OCI-LY1 (cell line): ENCODE results near the gene DHX29.

Source experiments
- H2AFZ ChIP-seq: fragments of 200-600 bp; sonication (generic), shearing (Covaris generic); 2 replicates; pipeline ENCODE4 v1.6.0; 2014; ENCODE audit warnings: antibody characterized with exemption, mild to moderate bottlenecking, low read length
- H3F3A ChIP-seq: fragments of 200-600 bp; sonication (generic), shearing (Covaris generic); 2 replicates; pipeline ENCODE4 v1.6.0; 2014; ENCODE audit warnings: mild to moderate bottlenecking, antibody characterized with exemption, low read length, moderate library complexity; ENCODE audit not compliant: insufficient read depth
- H3K27ac ChIP-seq: fragments of 200-600 bp; sonication (generic); 2 replicates; pipeline ENCODE4 v1.5.1; 2014; ENCODE audit warnings: low read length, mixed run types, mild to moderate bottlenecking, low read depth; ENCODE audit not compliant: poor library complexity, severe bottlenecking
- H3K27me3 ChIP-seq: fragments of 200-600 bp; sonication (generic); 2 replicates; pipeline ENCODE4 v1.6.0; 2014; ENCODE audit warnings: antibody characterized with exemption, mild to moderate bottlenecking, low read length, moderate library complexity; ENCODE audit not compliant: insufficient read depth
- H3K36me3 ChIP-seq: fragments of 200-600 bp; sonication (generic); 2 replicates; pipeline ENCODE4 v1.6.1; 2014; ENCODE audit warnings: mild to moderate bottlenecking, antibody characterized with exemption, low read length, moderate library complexity, mixed read lengths; ENCODE audit not compliant: insufficient read depth
- H3K4me1 ChIP-seq: fragments of 200-600 bp; sonication (generic); 2 replicates; pipeline ENCODE4 v1.5.1; 2014; ENCODE audit warnings: mild to moderate bottlenecking, low read length, moderate library complexity; ENCODE audit not compliant: insufficient read depth, severe bottlenecking
- H3K4me2 ChIP-seq: fragments of 200-600 bp; sonication (generic), shearing (Covaris generic); 2 replicates; pipeline ENCODE4 v1.6.1; 2014; ENCODE audit warnings: low read length
- H3K4me3 ChIP-seq: fragments of 200-600 bp; sonication (generic); 2 replicates; pipeline ENCODE4 v1.5.1; 2014; ENCODE audit warnings: low read length, low read depth, mild to moderate bottlenecking, mixed read lengths; ENCODE audit not compliant: poor library complexity, severe bottlenecking
- H3K79me2 ChIP-seq: fragments of 200-600 bp; shearing (Covaris generic); 2 replicates; pipeline ENCODE4 v1.6.1; 2016; ENCODE audit warnings: mixed run types, low read length, mixed read lengths; ENCODE audit not compliant: insufficient read depth
- H3K9ac ChIP-seq: fragments of 200-600 bp; sonication (generic), shearing (Covaris generic); 2 replicates; pipeline ENCODE4 v1.6.1; 2014; ENCODE audit warnings: mild to moderate bottlenecking, low read length, mixed read lengths
- H3K9me2 ChIP-seq: fragments of 200-600 bp; sonication (generic), shearing (Covaris generic); 2 replicates; pipeline ENCODE4 v1.6.1; 2014; ENCODE audit warnings: low read depth, mild to moderate bottlenecking, low read length, mixed read lengths
- H3K9me3 ChIP-seq: fragments of 200-600 bp; shearing (Covaris generic); 2 replicates; pipeline ENCODE4 v1.6.1; 2014; ENCODE audit warnings: low read length, mixed read lengths
- H4K20me1 ChIP-seq: fragments of 200-600 bp; sonication (generic), shearing (Covaris generic); 2 replicates; pipeline ENCODE4 v1.6.0; 2016; ENCODE audit warnings: mild to moderate bottlenecking, low read length; ENCODE audit not compliant: insufficient read depth
- EZH2 ChIP-seq: fragments of 200-600 bp; sonication (generic), shearing (Covaris generic); IDR thresholded peaks from 2 replicates; pipeline ENCODE4 v1.8.0; 2017; ENCODE audit warnings: borderline replicate concordance, mixed run types, mild to moderate bottlenecking, antibody characterized with exemption, low read length, moderate library complexity, mixed read lengths
- TF ChIP-seq, protein P1 (sequence below): fragments of 200-600 bp; sonication (generic), shearing (Covaris generic); IDR thresholded peaks from 2 replicates; pipeline ENCODE4 v1.5.1; 2017; ENCODE audit warnings: mild to moderate bottlenecking, antibody characterized with exemption, low read length, moderate library complexity, mixed read lengths

Gene DHX29

GRCh38 chr5:55278778-55279177, 28.7 kb downstream of the DHX29 start:
- H3K9ac ChIP-seq = no peak overlapping the region
- H2AFZ ChIP-seq = no peak overlapping the region
- H3K9me3 ChIP-seq = no peaks in the 10 kb centered on the region
- TF ChIP-seq EZH2 = no peak
- TF ChIP-seq, protein P1, sequence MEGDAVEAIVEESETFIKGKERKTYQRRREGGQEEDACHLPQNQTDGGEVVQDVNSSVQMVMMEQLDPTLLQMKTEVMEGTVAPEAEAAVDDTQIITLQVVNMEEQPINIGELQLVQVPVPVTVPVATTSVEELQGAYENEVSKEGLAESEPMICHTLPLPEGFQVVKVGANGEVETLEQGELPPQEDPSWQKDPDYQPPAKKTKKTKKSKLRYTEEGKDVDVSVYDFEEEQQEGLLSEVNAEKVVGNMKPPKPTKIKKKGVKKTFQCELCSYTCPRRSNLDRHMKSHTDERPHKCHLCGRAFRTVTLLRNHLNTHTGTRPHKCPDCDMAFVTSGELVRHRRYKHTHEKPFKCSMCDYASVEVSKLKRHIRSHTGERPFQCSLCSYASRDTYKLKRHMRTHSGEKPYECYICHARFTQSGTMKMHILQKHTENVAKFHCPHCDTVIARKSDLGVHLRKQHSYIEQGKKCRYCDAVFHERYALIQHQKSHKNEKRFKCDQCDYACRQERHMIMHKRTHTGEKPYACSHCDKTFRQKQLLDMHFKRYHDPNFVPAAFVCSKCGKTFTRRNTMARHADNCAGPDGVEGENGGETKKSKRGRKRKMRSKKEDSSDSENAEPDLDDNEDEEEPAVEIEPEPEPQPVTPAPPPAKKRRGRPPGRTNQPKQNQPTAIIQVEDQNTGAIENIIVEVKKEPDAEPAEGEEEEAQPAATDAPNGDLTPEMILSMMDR = no peak
- H3K4me2 ChIP-seq = no peak overlapping the region
- peaks cover 78% of the 10 kb centered on the region for H3K36me3 ChIP-seq
- no peaks in the 10 kb centered on the region for H3K79me2 ChIP-seq
- no peaks in the 10 kb centered on the region for H3K27me3 ChIP-seq
- H3K9me2 ChIP-seq = no peaks in the 10 kb centered on the region
- H3F3A ChIP-seq = no peaks in the 10 kb centered on the region
- no peaks in the 10 kb centered on the region for H3K4me1 ChIP-seq
- no peaks in the 10 kb centered on the region for H4K20me1 ChIP-seq
- no peak overlapping the region for H3K4me3 ChIP-seq
- H3K27ac ChIP-seq = no peak overlapping the region

DNA sequence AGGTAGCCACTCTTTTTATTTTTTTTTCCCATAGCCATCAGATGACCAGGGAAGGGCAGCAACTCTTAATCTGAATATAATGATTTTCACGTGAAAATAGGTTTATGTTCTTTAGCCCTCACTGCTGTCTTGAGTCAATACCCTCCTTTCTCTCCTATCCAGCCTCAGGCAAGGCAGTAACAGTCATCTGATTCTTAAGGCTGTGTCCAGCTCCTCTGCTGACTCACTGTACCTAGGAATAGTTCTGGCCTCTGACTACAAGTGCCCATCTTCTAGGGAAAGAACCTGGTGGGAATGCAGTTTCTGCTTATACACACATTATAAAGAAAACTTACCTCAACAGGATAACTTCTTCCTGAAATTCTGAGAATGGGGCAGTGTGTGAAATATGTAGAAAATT, 30.7 kb downstream of the DHX29 start:
- H3K27ac ChIP-seq = no peak overlapping the region
- no peaks in the 10 kb centered on the region for H4K20me1 ChIP-seq
- H2AFZ ChIP-seq = no peak overlapping the region
- no peak overlapping the region for H3K4me3 ChIP-seq
- no peaks in the 10 kb centered on the region for H3K27me3 ChIP-seq
- no peaks in the 10 kb centered on the region for H3K9me3 ChIP-seq
- no peaks in the 10 kb centered on the region for H3K79me2 ChIP-seq
- H3K36me3 ChIP-seq = peaks cover 82% of the 10 kb centered on the region
- H3K4me2 ChIP-seq = no peak overlapping the region
- TF ChIP-seq, protein P1 = no peak
- no peak for TF ChIP-seq EZH2
- H3K9me2 ChIP-seq = no peaks in the 10 kb centered on the region
- no peaks in the 10 kb centered on the region for H3K4me1 ChIP-seq
- no peaks in the 10 kb centered on the region for H3F3A ChIP-seq
- H3K9ac ChIP-seq = no peak overlapping the region

DNA sequence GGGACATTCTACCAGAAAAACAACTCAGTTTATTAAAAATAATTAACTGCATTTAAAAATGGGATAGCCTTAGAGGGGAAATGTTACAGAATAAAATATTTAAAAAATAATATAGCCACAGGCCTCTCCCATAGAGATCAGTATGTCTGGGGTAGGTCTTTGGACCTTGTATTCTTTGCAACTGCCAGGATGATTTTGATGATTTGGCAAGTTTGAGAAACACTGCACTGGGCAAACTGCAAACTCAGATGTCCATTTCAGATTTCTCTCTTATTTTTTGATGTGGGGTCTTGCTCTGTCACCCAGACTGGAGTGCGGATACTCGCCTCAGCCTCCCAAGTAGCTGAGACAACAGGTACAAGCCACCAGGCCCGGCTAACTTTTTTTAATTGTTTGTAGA, 49.2 kb downstream of the DHX29 start:
- no peak overlapping the region for H2AFZ ChIP-seq
- H3K9me3 ChIP-seq = no peaks in the 10 kb centered on the region
- H3K9me2 ChIP-seq = no peaks in the 10 kb centered on the region
- no peaks in the 10 kb centered on the region for H3K27me3 ChIP-seq
- peaks cover 56% of the 10 kb centered on the region for H3K36me3 ChIP-seq
- no peaks in the 10 kb centered on the region for H4K20me1 ChIP-seq
- no peaks in the 10 kb centered on the region for H3K79me2 ChIP-seq
- TF ChIP-seq, protein P1 = no peak
- no peak for TF ChIP-seq EZH2
- H3K4me2 ChIP-seq = no peak overlapping the region
- no peaks in the 10 kb centered on the region for H3K4me1 ChIP-seq
- H3F3A ChIP-seq = no peaks in the 10 kb centered on the region
- no peak overlapping the region for H3K4me3 ChIP-seq
- no peak overlapping the region for H3K27ac ChIP-seq
- H3K9ac ChIP-seq = no peak overlapping the region
